ENCODE results near the gene BCL3.
A peak's percentile ranks its signal among the peaks of the same experiment; 100 is the strongest.

Gene BCL3

DNA sequence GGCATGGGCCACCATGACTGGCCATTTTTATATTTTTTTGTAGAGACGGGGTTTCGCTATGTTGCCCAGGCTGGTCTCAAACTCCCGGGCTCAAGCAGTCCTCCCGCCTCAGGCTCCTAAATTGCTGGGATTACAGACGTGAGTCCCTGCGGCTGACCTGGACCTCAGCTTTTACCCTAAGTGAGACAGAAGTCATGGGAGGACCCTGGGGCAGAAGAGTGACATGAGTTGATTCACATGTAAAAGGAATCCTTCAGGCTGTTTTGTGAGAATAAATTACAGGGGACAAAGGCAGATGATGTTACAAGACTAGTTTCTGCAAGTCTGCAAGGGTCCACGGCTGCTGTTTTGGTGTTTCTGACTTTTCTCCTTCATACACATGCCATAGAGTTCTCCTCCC is 57.8 kb downstream of the BCL3 start:
- no peaks in the 10 kb centered on the region for H3K9me3 ChIP-seq (ENCODE audit: low read length)
- H3F3A ChIP-seq (ENCODE audit: insufficient read depth, low read length): no peaks in the 10 kb centered on the region
- no peaks in the 10 kb centered on the region for H3K36me3 ChIP-seq (ENCODE audit: insufficient read depth, low read length)
- H3K27ac ChIP-seq (ENCODE audit: low read depth, low read length, poor library complexity, severe bottlenecking): no peak overlapping the region
- no peak overlapping the region for H3K4me2 ChIP-seq (ENCODE audit: low read length)
- H3K9me2 ChIP-seq (ENCODE audit: low read depth, low read length): no peaks in the 10 kb centered on the region
- no peak overlapping the region for H3K9ac ChIP-seq (ENCODE audit: low read length)
- H3K4me1 ChIP-seq (ENCODE audit: insufficient read depth, low read length, severe bottlenecking): peaks cover 3% of the 10 kb centered on the region
- H2AFZ ChIP-seq (ENCODE audit: low read length): no peak overlapping the region
- no peaks in the 10 kb centered on the region for H4K20me1 ChIP-seq (ENCODE audit: insufficient read depth, low read length)
- TF ChIP-seq, protein P1, sequence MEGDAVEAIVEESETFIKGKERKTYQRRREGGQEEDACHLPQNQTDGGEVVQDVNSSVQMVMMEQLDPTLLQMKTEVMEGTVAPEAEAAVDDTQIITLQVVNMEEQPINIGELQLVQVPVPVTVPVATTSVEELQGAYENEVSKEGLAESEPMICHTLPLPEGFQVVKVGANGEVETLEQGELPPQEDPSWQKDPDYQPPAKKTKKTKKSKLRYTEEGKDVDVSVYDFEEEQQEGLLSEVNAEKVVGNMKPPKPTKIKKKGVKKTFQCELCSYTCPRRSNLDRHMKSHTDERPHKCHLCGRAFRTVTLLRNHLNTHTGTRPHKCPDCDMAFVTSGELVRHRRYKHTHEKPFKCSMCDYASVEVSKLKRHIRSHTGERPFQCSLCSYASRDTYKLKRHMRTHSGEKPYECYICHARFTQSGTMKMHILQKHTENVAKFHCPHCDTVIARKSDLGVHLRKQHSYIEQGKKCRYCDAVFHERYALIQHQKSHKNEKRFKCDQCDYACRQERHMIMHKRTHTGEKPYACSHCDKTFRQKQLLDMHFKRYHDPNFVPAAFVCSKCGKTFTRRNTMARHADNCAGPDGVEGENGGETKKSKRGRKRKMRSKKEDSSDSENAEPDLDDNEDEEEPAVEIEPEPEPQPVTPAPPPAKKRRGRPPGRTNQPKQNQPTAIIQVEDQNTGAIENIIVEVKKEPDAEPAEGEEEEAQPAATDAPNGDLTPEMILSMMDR (IDR thresholded peaks at IDR 0.05; ENCODE audit: low read length): no peak
- TF ChIP-seq EZH2 (IDR thresholded peaks at IDR 0.05; ENCODE audit: borderline replicate concordance, low read length): no peak
- no peak overlapping the region for H3K4me3 ChIP-seq (ENCODE audit: low read depth, low read length, poor library complexity, severe bottlenecking)
- no peaks in the 10 kb centered on the region for H3K79me2 ChIP-seq (ENCODE audit: insufficient read depth, low read length)
- H3K27me3 ChIP-seq (ENCODE audit: insufficient read depth, low read length): peaks cover 6% of the 10 kb centered on the region; the same call in 1 of the 2 replicates

GRCh38 chr19:44807162-44807561 is 58.7 kb downstream of the BCL3 start:
- TF ChIP-seq, protein P1 (IDR thresholded peaks at IDR 0.05; ENCODE audit: low read length): no peak
- TF ChIP-seq EZH2 (IDR thresholded peaks at IDR 0.05; ENCODE audit: borderline replicate concordance, low read length): no peak
- no peak overlapping the region for H3K27ac ChIP-seq (ENCODE audit: low read depth, low read length, poor library complexity, severe bottlenecking)
- H3K9me3 ChIP-seq (ENCODE audit: low read length): no peaks in the 10 kb centered on the region

DNA sequence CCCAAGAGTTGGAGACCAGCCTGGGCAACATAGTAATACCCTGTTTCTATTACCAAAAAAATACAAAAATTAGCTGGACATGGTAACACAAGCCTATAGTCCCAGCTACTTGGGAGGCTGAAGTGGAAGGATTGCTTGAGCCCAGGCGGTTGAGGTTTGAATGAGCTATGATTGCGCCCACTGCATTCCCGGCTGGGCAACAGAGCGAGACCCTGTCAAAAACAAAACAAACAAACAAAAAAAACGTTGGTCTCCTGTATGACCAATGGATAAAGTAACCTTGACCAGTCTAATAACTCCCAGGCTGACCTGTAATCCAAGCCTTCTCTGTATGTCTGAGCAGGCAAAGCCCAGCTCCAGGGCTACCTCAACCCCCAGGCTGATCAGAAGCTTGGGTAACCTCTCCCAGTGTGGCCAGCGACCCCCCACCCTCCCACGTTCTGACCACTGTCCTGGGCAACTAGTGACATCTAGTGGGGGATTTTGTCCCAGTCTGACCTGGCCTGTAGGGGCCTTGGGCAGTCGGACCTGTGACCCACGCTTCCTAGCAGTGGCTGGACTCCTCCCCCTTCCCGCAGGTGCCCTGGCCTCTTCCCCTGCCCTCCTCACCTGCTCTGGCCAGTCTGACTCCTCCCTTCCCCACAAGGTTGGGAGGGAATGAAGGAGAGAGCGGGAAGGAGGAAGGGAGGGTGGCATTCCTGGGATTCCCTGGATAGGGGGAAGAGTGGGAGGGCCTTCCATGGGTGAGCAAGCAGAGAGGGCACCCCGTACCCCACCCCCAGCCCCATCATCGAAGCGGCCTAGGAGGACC is 59.3 kb downstream of the BCL3 start:
- no peak overlapping the region for H3K4me3 ChIP-seq (ENCODE audit: low read depth, low read length, poor library complexity, severe bottlenecking)
- no peaks in the 10 kb centered on the region for H4K20me1 ChIP-seq (ENCODE audit: insufficient read depth, low read length)
- H3K36me3 ChIP-seq (ENCODE audit: insufficient read depth, low read length): no peaks in the 10 kb centered on the region
- H3K27me3 ChIP-seq (ENCODE audit: insufficient read depth, low read length): 0 out of 2 replicates have a peak, but pooled peaks cover 6% of the 10 kb centered on the region
- H3K9me2 ChIP-seq (ENCODE audit: low read depth, low read length): no peaks in the 10 kb centered on the region
- no peak overlapping the region for H3K27ac ChIP-seq (ENCODE audit: low read depth, low read length, poor library complexity, severe bottlenecking)
- H3K79me2 ChIP-seq (ENCODE audit: insufficient read depth, low read length): no peaks in the 10 kb centered on the region
- H3K9me3 ChIP-seq (ENCODE audit: low read length): no peaks in the 10 kb centered on the region
- no peak overlapping the region for H3K9ac ChIP-seq (ENCODE audit: low read length)
- H3F3A ChIP-seq (ENCODE audit: insufficient read depth, low read length): no peaks in the 10 kb centered on the region
- H2AFZ ChIP-seq (ENCODE audit: low read length): no peak overlapping the region
- TF ChIP-seq EZH2 (IDR thresholded peaks at IDR 0.05; ENCODE audit: borderline replicate concordance, low read length): no peak
- TF ChIP-seq, protein P1 (IDR thresholded peaks at IDR 0.05; ENCODE audit: low read length): peak; percentile 40
- peaks cover 3% of the 10 kb centered on the region for H3K4me1 ChIP-seq (ENCODE audit: insufficient read depth, low read length, severe bottlenecking)
- H3K4me2 ChIP-seq (ENCODE audit: low read length): no peak overlapping the region

More at GRCh38 chr19:44807162-44807561, 58.7 kb downstream of the BCL3 start:
- Histone ChIP-seq H3K36me3 (ENCODE audit: insufficient read depth, low read length) (no peaks in the 10 kb centered on the region), H3K4me3 (ENCODE audit: low read depth, low read length, poor library complexity, severe bottlenecking) (no peak overlapping the region), H3K27me3 (ENCODE audit: insufficient read depth, low read length) (peaks cover 6% of the 10 kb centered on the region; the same call in 1 of the 2 replicates), H3K9ac (ENCODE audit: low read length) (no peak overlapping the region), H3F3A (ENCODE audit: insufficient read depth, low read length) (no peaks in the 10 kb centered on the region), H3K79me2 (ENCODE audit: insufficient read depth, low read length) (no peaks in the 10 kb centered on the region), H2AFZ (ENCODE audit: low read length) (no peak overlapping the region), H3K4me2 (ENCODE audit: low read length) (no peak overlapping the region), H3K9me2 (ENCODE audit: low read depth, low read length) (no peaks in the 10 kb centered on the region), H3K4me1 (ENCODE audit: insufficient read depth, low read length, severe bottlenecking) (peaks cover 3% of the 10 kb centered on the region), H4K20me1 (ENCODE audit: insufficient read depth, low read length) (no peaks in the 10 kb centered on the region)
